Measurements from ENCODE around the gene RFTN1.
"Not testable (repeated sequence)": the region's sequence is repeated elsewhere in the genome, so short reads cannot be mapped to it uniquely, and the experiment has no call there.

Gene RFTN1

DNA sequence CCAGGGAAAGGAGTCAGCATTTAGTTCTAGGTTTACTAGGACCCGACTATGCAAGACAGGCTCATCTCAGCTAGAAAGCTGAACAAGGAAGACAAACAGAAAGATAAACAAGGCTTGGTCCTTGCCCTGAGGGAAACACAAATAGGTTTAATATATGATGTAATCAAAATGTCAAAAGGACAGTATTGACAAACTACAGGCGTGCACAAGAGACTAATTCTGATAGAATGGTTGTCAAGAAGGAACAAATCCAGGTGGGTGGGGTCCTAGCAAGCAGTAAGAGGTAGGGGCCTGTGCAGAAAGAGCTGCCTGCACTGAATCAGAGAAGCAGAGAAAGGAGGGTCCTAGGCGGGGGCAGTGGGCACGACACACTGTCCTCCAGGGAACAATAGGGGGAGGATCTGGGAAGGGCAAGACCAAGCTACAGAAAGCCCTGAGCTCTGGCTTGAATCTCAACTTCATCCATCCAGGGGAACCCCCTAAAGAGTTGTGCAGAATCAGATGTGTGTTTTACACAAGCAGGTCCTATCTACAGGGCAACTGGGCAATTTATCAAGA, 23.4 kb downstream of the RFTN1 start:
- TF ChIP-seq, protein P1, sequence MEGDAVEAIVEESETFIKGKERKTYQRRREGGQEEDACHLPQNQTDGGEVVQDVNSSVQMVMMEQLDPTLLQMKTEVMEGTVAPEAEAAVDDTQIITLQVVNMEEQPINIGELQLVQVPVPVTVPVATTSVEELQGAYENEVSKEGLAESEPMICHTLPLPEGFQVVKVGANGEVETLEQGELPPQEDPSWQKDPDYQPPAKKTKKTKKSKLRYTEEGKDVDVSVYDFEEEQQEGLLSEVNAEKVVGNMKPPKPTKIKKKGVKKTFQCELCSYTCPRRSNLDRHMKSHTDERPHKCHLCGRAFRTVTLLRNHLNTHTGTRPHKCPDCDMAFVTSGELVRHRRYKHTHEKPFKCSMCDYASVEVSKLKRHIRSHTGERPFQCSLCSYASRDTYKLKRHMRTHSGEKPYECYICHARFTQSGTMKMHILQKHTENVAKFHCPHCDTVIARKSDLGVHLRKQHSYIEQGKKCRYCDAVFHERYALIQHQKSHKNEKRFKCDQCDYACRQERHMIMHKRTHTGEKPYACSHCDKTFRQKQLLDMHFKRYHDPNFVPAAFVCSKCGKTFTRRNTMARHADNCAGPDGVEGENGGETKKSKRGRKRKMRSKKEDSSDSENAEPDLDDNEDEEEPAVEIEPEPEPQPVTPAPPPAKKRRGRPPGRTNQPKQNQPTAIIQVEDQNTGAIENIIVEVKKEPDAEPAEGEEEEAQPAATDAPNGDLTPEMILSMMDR (IDR thresholded peaks at IDR 0.05; ENCODE audit: extremely low read depth, insufficient read depth, missing control alignments): no peak
- in situ Hi-C loops (cut with MboI; ENCODE audit: low pct_unique_long_range_greater_than_20kb, low sequenced_read_pairs, unreplicated experiment): no loop called here

DNA sequence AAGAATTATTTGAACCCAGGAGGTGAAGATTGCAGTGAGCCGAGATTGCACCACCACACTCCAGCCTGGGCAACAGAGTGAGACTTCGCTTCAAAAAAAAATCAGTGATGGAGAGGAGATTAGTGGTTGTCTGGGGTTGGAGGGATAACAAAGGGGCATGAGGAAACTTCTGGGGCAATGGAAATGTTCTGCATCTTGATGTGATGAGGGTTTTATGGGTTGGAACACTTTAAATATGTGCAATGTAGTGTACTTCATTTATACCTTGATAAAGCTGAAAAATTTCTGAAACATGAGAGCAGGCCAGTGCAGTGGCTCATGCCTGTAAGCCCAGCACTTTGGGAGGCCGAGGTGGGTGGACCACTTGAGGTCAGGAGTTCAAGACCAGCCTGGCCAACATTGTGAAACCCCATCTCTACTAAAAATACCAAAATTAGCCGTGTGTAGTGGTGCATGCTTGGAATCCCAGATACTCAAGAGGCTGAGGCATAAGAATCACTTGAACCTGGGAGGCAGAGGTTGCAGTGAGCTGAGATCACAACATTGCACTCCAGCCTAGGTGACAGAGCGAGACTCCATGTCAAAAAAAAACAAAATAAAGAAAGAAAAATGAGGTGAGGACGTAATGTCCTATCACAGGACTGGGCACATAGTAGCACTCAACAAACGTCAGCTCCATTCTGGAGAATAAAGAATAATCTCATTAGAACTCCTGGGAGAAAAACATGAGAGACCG, 24.0 kb downstream of the RFTN1 start:
- in situ Hi-C loops (cut with MboI; ENCODE audit: low pct_unique_long_range_greater_than_20kb, low sequenced_read_pairs, unreplicated experiment); DNase-seq (ENCODE audit: low spot score): not testable (repeated sequence)

More for the DNA sequence above, 23.4 kb downstream of the RFTN1 start:
- DNase-seq (ENCODE audit: low spot score): no peak

DNA sequence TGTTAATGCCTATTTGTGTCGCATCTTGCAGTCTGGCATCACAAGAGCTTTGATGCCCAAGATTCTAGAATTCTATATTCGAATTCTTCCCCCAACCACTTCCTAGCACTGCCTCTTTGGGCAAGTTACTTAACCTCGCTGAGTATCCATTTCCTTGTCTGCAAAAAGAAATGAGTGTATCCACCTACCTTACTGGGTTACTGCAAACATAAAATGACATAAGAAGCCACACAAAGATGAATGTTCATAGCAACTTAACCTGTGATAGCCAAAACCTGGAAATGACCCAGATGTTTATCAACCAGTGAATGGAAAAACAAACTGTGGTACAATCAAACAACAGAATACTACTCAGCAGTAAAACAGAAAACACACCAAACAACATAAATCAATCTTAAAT, 24.9 kb downstream of the RFTN1 start:
- TF ChIP-seq, protein P1 (IDR thresholded peaks at IDR 0.05; ENCODE audit: extremely low read depth, insufficient read depth, missing control alignments): no peak
- DNase-seq (ENCODE audit: low spot score): no peak
- in situ Hi-C loops (cut with MboI; ENCODE audit: low pct_unique_long_range_greater_than_20kb, low sequenced_read_pairs, unreplicated experiment): no loop called here

DNA sequence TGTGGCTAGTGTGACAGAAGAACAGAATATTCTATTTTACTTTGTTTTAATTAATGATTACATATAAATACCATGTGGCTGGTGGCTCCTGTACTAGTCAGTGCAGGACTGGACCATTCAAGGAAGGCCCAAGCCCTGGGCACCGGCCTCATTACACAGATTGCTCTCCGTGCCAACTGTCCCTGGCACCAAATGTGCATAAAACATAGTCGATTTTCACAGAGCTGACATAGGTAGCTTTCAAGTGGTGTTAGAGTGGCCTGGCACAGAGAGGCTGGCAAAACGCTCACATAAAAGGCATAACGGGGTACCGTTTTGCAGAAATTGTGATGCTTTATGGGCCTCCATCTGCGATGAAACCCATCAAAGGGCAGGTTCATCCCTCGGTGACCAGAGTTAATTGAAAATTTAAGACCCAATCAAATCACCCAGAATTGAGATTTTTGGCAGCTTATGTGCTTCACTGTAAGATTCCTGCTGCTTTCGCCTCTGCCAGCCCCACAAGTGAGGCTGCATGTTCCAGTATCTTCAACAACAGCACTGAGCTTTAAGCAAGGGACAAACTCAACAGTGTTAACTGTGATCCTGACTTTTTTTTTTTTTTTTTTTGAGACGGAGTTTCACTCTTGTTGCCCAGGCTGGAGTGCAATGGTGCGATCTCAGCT, 25.9 kb downstream of the RFTN1 start:
- in situ Hi-C loops (cut with MboI; ENCODE audit: low pct_unique_long_range_greater_than_20kb, low sequenced_read_pairs, unreplicated experiment): no loop called here
- TF ChIP-seq, protein P1 (IDR thresholded peaks at IDR 0.05; ENCODE audit: extremely low read depth, insufficient read depth, missing control alignments): no peak
- no peak for DNase-seq (ENCODE audit: low spot score)

DNA sequence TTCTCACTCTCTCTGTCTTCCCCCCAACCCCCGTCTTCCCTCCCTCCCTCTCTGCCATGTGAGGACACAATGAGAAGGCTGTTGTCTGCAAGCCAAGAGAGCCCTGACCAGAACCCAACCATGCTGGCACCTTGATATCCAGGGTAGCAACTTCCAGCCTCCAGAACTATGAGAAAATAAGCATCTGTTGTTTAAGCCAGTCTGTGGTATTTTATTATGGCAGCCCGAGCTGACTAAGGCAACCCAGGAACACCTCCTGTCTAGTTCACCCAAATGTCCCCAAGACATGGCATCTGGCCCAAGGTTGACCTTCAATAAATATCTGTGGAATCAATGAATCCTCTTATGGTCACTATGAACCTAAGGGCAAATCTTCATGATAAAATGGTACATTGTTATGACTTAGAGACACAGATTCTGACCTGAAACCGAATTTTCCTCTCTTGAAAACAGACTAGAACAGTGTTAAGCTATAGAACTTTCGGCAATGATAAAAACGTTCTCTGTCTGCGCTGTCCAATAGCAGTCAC, 26.5 kb downstream of the RFTN1 start:
- in situ Hi-C loops (cut with MboI; ENCODE audit: low pct_unique_long_range_greater_than_20kb, low sequenced_read_pairs, unreplicated experiment): no loop called here
- no peak for DNase-seq (ENCODE audit: low spot score)
- TF ChIP-seq, protein P1 (IDR thresholded peaks at IDR 0.05; ENCODE audit: extremely low read depth, insufficient read depth, missing control alignments): no peak

DNA sequence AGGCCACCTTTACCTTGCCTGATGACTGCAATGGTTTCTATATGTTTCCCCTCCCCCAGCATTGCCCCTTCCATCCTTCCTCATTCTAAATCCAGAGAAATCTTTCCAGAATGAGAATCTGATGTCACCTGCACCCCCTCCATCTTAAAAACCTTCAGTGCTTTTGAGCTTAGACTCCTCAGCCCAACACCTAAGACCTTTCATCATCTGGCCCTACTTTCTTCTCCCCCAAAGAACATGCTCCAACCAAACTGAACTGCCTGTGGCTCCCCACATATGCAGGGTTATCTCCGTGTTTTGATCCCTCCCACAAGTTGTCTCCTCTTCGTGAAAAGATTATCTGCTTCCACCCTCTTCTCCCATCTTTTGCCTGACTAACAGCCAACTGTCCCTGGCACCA, 27.3 kb downstream of the RFTN1 start:
- TF ChIP-seq, protein P1 (IDR thresholded peaks at IDR 0.05; ENCODE audit: extremely low read depth, insufficient read depth, missing control alignments): no peak
- no peak for DNase-seq (ENCODE audit: low spot score)
- in situ Hi-C loops (cut with MboI; ENCODE audit: low pct_unique_long_range_greater_than_20kb, low sequenced_read_pairs, unreplicated experiment): no loop called here

Data from GM13977 (cell line).